Rectal smooth muscle tissue (tissue), 1 donor: Measurements from ENCODE around the gene HTR4.
"Not testable (repeated sequence)": the region's sequence is repeated elsewhere in the genome, so short reads cannot be mapped to it uniquely, and the experiment has no call there.

Experiments
- H3K27ac ChIP-seq: one replicate; pipeline ENCODE4 v1.7.0; 2013; ENCODE audit warnings: low read depth, low read length, inconsistent platforms
- H3K27me3 ChIP-seq: one replicate; pipeline ENCODE4 v1.7.0; 2013; ENCODE audit warnings: low read length; ENCODE audit not compliant: control insufficient read depth, insufficient read depth
- H3K36me3 ChIP-seq: one replicate; pipeline ENCODE4 v1.7.0; 2013; ENCODE audit warnings: low read length; ENCODE audit not compliant: control insufficient read depth, insufficient read depth
- H3K4me1 ChIP-seq: one replicate; pipeline ENCODE4 v1.7.0; 2013; ENCODE audit warnings: low read length; ENCODE audit not compliant: control insufficient read depth, insufficient read depth
- H3K4me3 ChIP-seq: one replicate; pipeline ENCODE4 v1.7.0; 2013; ENCODE audit warnings: low read length
- H3K9ac ChIP-seq: one replicate; pipeline ENCODE4 v1.7.0; 2013; ENCODE audit warnings: low read length

Gene HTR4

GRCh38 chr5:148541054-148541835, 113.1 kb downstream of the HTR4 start:
- Histone ChIP-seq H3K27me3 (no peaks in the 10 kb centered on the region), H3K9ac (no peak overlapping the region), H3K4me1 (no peaks in the 10 kb centered on the region), H3K4me3 (no peak overlapping the region), H3K36me3 (no peaks in the 10 kb centered on the region), H3K27ac (no peak overlapping the region)

GRCh38 chr5:148540647-148541046, 113.7 kb downstream of the HTR4 start:
- no peak overlapping the region for H3K9ac ChIP-seq
- H3K27me3 ChIP-seq: no peaks in the 10 kb centered on the region
- H3K4me3 ChIP-seq: no peak overlapping the region
- no peaks in the 10 kb centered on the region for H3K4me1 ChIP-seq
- H3K27ac ChIP-seq: no peak overlapping the region
- H3K36me3 ChIP-seq: no peaks in the 10 kb centered on the region

- Histone ChIP-seq H3K4me3 (no peak overlapping the region), H3K9ac (no peak overlapping the region), H3K27ac (no peak overlapping the region), H3K4me1 (no peaks in the 10 kb centered on the region), H3K36me3 (no peaks in the 10 kb centered on the region), H3K27me3 (no peaks in the 10 kb centered on the region)
Observed at GRCh38 chr5:148539851-148540250, 114.5 kb downstream of the HTR4 start.

- H3K4me1 ChIP-seq: no peaks in the 10 kb centered on the region
- no peak overlapping the region for H3K27ac ChIP-seq
- no peak overlapping the region for H3K4me3 ChIP-seq
- H3K9ac ChIP-seq: no peak overlapping the region
- no peaks in the 10 kb centered on the region for H3K27me3 ChIP-seq
- no peaks in the 10 kb centered on the region for H3K36me3 ChIP-seq
Observed at GRCh38 chr5:148535190-148535589, 119.1 kb downstream of the HTR4 start.

GRCh38 chr5:148532969-148533670, 121.2 kb downstream of the HTR4 start:
- H3K4me1 ChIP-seq: no peaks in the 10 kb centered on the region

GRCh38 chr5:148529450-148529849, 124.9 kb downstream of the HTR4 start:
- H3K4me3 ChIP-seq, H3K9ac ChIP-seq, H3K36me3 ChIP-seq, H3K27ac ChIP-seq, H3K4me1 ChIP-seq, H3K27me3 ChIP-seq: not testable (repeated sequence)

More at GRCh38 chr5:148532969-148533670, 121.2 kb downstream of the HTR4 start:
- H3K9ac ChIP-seq: no peak overlapping the region
- no peaks in the 10 kb centered on the region for H3K36me3 ChIP-seq
- H3K4me3 ChIP-seq: no peak overlapping the region
- H3K27ac ChIP-seq: no peak overlapping the region
- no peaks in the 10 kb centered on the region for H3K27me3 ChIP-seq

GRCh38 chr5:148524721-148525120, 129.6 kb downstream of the HTR4 start:
- no peak overlapping the region for H3K4me3 ChIP-seq

GRCh38 chr5:148523139-148523538, 131.2 kb downstream of the HTR4 start:
- no peaks in the 10 kb centered on the region for H3K36me3 ChIP-seq
- H3K27ac ChIP-seq: no peak overlapping the region
- no peak overlapping the region for H3K4me3 ChIP-seq
- H3K9ac ChIP-seq: no peak overlapping the region
- no peaks in the 10 kb centered on the region for H3K27me3 ChIP-seq
- no peaks in the 10 kb centered on the region for H3K4me1 ChIP-seq

More at GRCh38 chr5:148524721-148525120, 129.6 kb downstream of the HTR4 start:
- no peak overlapping the region for H3K27ac ChIP-seq
- H3K9ac ChIP-seq: no peak overlapping the region
- no peaks in the 10 kb centered on the region for H3K4me1 ChIP-seq
- H3K27me3 ChIP-seq: no peaks in the 10 kb centered on the region
- H3K36me3 ChIP-seq: no peaks in the 10 kb centered on the region

- H3K27me3 ChIP-seq: no peaks in the 10 kb centered on the region
- no peak overlapping the region for H3K27ac ChIP-seq
- no peaks in the 10 kb centered on the region for H3K4me1 ChIP-seq
- H3K36me3 ChIP-seq: no peaks in the 10 kb centered on the region
- H3K9ac ChIP-seq: no peak overlapping the region
- no peak overlapping the region for H3K4me3 ChIP-seq
Observed at GRCh38 chr5:148515460-148515859, 138.9 kb downstream of the HTR4 start.

GRCh38 chr5:148514344-148514743, 140.0 kb downstream of the HTR4 start:
- Histone ChIP-seq H3K36me3 (no peaks in the 10 kb centered on the region), H3K27ac (no peak overlapping the region), H3K4me1 (no peaks in the 10 kb centered on the region), H3K4me3 (no peak overlapping the region), H3K27me3 (no peaks in the 10 kb centered on the region), H3K9ac (no peak overlapping the region)

GRCh38 chr5:148512498-148512897, 141.8 kb downstream of the HTR4 start:
- Histone ChIP-seq H3K9ac (no peak overlapping the region), H3K4me1 (no peaks in the 10 kb centered on the region), H3K36me3 (no peaks in the 10 kb centered on the region), H3K27me3 (no peaks in the 10 kb centered on the region), H3K27ac (no peak overlapping the region), H3K4me3 (no peak overlapping the region)

GRCh38 chr5:148511810-148512347, 142.4 kb downstream of the HTR4 start:
- Histone ChIP-seq H3K27ac (no peak overlapping the region), H3K4me1 (no peaks in the 10 kb centered on the region)

More at GRCh38 chr5:148511810-148512347, 142.4 kb downstream of the HTR4 start:
- H3K4me3 ChIP-seq: no peak overlapping the region
- H3K36me3 ChIP-seq: no peaks in the 10 kb centered on the region
- H3K9ac ChIP-seq: no peak overlapping the region
- no peaks in the 10 kb centered on the region for H3K27me3 ChIP-seq
